ENCODE data around the gene TRIM63. TPM values are rescaled to one million over a fixed set of nuclear protein-coding genes. Genes with fewer than 3 reads are reported as not detected.
A peak's percentile ranks its signal among the peaks of the same experiment; 100 is the strongest.

The TRIM63 gene
- total RNA-seq, 1 experiment from 2014 or later: not detected

DNA sequence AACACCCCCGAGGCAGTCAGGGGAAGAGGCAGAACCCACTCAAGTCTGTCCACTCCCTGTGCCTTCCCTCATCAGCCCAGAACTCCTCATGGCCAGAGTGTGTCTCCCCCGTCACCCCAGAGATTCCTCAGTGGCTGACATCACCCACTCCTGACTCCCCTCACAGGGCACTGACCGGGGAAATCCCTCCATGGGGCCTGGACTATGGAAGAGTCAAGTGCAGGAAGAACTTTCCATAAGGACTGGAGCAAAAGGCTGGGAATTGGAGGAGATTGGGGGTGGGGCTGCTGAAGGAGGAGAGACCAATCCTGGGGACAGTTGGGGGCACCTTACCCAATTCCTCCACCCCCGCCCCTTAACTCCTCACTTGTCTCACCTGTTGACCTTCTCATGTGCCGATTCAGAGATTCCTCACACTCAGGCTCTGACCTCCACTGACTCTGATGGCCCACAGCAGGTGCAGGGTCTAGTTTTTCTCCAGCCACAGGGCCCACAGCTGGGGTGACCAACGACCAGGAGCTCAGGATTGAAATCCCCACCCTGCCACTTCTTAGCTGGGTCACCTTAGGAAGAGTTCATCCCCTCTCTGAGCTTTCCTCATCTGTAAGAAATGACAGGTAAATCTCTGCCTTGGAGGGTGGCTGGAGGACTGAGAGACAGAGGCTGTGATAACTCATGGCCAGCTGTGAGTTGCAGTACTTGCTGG, 46.3 kb downstream of the TRIM63 start:
- TF ChIP-seq, protein P1, sequence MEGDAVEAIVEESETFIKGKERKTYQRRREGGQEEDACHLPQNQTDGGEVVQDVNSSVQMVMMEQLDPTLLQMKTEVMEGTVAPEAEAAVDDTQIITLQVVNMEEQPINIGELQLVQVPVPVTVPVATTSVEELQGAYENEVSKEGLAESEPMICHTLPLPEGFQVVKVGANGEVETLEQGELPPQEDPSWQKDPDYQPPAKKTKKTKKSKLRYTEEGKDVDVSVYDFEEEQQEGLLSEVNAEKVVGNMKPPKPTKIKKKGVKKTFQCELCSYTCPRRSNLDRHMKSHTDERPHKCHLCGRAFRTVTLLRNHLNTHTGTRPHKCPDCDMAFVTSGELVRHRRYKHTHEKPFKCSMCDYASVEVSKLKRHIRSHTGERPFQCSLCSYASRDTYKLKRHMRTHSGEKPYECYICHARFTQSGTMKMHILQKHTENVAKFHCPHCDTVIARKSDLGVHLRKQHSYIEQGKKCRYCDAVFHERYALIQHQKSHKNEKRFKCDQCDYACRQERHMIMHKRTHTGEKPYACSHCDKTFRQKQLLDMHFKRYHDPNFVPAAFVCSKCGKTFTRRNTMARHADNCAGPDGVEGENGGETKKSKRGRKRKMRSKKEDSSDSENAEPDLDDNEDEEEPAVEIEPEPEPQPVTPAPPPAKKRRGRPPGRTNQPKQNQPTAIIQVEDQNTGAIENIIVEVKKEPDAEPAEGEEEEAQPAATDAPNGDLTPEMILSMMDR (IDR thresholded peaks at IDR 0.05; ENCODE audit: insufficient read depth in 1 of 2, low read depth in 1 of 2, low read length in 1 of 2, severe bottlenecking in 1 of 2, unreplicated experiment in 1 of 2): no peak
- DNase-seq: no peak
- no peak overlapping the region for H3K4me3 ChIP-seq (ENCODE audit: low read depth, low read length)
- H3K36me3 Mint-ChIP-seq (ENCODE audit: insufficient read depth, unreplicated experiment): no peaks in the 10 kb centered on the region
- no peaks in the 10 kb centered on the region for H3K27me3 ChIP-seq (replicated peaks; ENCODE audit: control insufficient read depth, insufficient read depth, low read length)
- H3K4me1 Mint-ChIP-seq (ENCODE audit: low read depth, unreplicated experiment): peaks cover 7% of the 10 kb centered on the region
- H3K27ac Mint-ChIP-seq (ENCODE audit: unreplicated experiment): no peak overlapping the region
- no peaks in the 10 kb centered on the region for H3K36me3 ChIP-seq (ENCODE audit: control insufficient read depth, insufficient read depth, low read length)
- no peaks in the 10 kb centered on the region for H3K9me3 ChIP-seq
- H3K4me1 ChIP-seq: no peaks in the 10 kb centered on the region
- no peaks in the 10 kb centered on the region for H3K9me3 Mint-ChIP-seq (ENCODE audit: unreplicated experiment)
- intact Hi-C loops (cut with micrococcal nuclease; ENCODE audit: unreplicated experiment): no loop called here
- CTCF ChIA-PET: no interaction called here
- BruUV-seq (replicated peaks): no TSS peak
- no peaks in the 10 kb centered on the region for H3K27me3 Mint-ChIP-seq (ENCODE audit: insufficient read depth, unreplicated experiment)
- POLR2A ChIA-PET: no interaction called here
- H3K4me3 Mint-ChIP-seq (ENCODE audit: unreplicated experiment): peak overlapping the region; percentile 25

DNA sequence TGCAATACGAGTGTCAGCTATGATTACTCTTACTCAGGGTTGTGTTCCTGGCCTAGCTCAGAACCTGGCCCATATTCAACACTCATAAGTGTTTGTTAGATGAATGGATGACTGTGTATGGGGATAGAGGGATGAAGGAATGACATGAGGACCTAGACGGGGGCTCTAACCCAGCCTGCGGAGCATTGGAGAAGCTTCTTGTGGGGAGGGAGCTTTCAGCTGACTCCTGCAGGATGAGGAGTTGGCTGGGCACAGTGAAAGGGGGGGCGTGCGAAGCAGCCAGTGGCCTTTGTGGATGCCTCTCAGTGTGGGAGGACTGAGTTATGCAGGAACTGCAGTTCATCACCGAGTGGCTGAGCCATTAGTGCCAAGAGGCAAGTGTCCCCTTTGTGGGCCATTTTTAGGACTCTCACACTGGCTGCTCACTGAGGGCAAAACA, 47.1 kb downstream of the TRIM63 start:
- ChIA-PET POLR2A (no interaction called here), CTCF (interaction anchor here (1.1 kb wide), 1 partner anchor 125 kb away, joined by 4 read pairs; no protein-coding TSS in a partner anchor)
- Histone ChIP-seq H3K4me3 (ENCODE audit: low read depth, low read length) (no peak overlapping the region), H3K36me3 (ENCODE audit: control insufficient read depth, insufficient read depth, low read length) (no peaks in the 10 kb centered on the region), H3K9me3 (no peaks in the 10 kb centered on the region), H3K27me3 (replicated peaks; ENCODE audit: control insufficient read depth, insufficient read depth, low read length) (no peaks in the 10 kb centered on the region), H3K4me1 (no peaks in the 10 kb centered on the region)
- peaks cover 7% of the 10 kb centered on the region for H3K4me1 Mint-ChIP-seq (ENCODE audit: low read depth, unreplicated experiment)
- TF ChIP-seq, protein P1 (IDR thresholded peaks at IDR 0.05; ENCODE audit: insufficient read depth in 1 of 2, low read depth in 1 of 2, low read length in 1 of 2, severe bottlenecking in 1 of 2, unreplicated experiment in 1 of 2): no peak
- no peak overlapping the region for H3K27ac Mint-ChIP-seq (ENCODE audit: unreplicated experiment)
- intact Hi-C loops (cut with micrococcal nuclease; ENCODE audit: unreplicated experiment): no loop called here
- no peaks in the 10 kb centered on the region for H3K9me3 Mint-ChIP-seq (ENCODE audit: unreplicated experiment)
- BruUV-seq (replicated peaks): no TSS peak
- H3K27me3 Mint-ChIP-seq (ENCODE audit: insufficient read depth, unreplicated experiment): no peaks in the 10 kb centered on the region
- DNase-seq: no peak
- H3K36me3 Mint-ChIP-seq (ENCODE audit: insufficient read depth, unreplicated experiment): no peaks in the 10 kb centered on the region
- no peak overlapping the region for H3K4me3 Mint-ChIP-seq (ENCODE audit: unreplicated experiment)

DNA sequence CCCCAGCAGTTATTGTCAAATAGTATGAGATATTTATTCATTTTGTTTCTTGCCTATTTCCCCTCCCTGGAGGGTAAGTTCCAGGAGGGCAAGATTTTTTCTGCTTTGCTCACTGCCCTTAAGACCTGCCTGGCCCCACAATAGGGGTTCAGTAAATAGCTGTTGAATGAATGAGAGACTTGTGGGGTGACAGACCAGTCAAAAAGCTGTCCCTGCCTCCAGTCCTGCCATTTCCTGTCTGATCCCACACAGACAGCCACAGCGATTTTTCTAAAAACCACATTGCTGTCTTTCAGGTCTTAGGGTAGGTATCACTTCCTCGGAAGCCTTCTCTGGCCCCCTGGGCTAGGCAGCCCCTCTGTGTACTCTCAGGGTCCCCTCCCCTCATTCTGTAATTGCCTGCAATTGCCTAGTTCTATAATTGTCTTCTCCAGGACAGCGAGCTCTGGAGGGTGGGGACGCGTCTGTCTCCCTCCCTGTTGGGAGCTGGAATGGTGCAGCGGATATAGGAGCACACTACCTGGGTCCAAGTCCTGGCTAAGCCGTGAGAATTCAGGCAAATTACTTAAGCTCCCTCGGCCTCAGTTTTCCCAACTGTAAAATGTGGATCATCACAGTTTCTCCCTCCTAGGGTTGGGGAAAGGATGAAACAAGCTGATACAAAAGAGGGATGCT, 47.7 kb downstream of the TRIM63 start:
- ChIA-PET POLR2A (no interaction called here), CTCF (interaction anchor here (1.1 to 1.8 kb wide), 2 partner anchors 10 to 124 kb away, joined by 4 read pairs; no protein-coding TSS in a partner anchor)
- Histone ChIP-seq H3K4me3 (ENCODE audit: low read depth, low read length) (no peak overlapping the region), H3K9me3 (no peaks in the 10 kb centered on the region), H3K27me3 (replicated peaks; ENCODE audit: control insufficient read depth, insufficient read depth, low read length) (no peaks in the 10 kb centered on the region), H3K4me1 (no peaks in the 10 kb centered on the region), H3K36me3 (ENCODE audit: control insufficient read depth, insufficient read depth, low read length) (no peaks in the 10 kb centered on the region)
- intact Hi-C loops (cut with micrococcal nuclease; ENCODE audit: unreplicated experiment): no loop called here
- BruUV-seq (replicated peaks): no TSS peak
- no peak overlapping the region for H3K4me3 Mint-ChIP-seq (ENCODE audit: unreplicated experiment)
- no peaks in the 10 kb centered on the region for H3K27me3 Mint-ChIP-seq (ENCODE audit: insufficient read depth, unreplicated experiment)
- H3K4me1 Mint-ChIP-seq (ENCODE audit: low read depth, unreplicated experiment): peaks cover 7% of the 10 kb centered on the region
- DNase-seq: no peak
- H3K27ac Mint-ChIP-seq (ENCODE audit: unreplicated experiment): no peak overlapping the region
- TF ChIP-seq, protein P1 (IDR thresholded peaks at IDR 0.05; ENCODE audit: insufficient read depth in 1 of 2, low read depth in 1 of 2, low read length in 1 of 2, severe bottlenecking in 1 of 2, unreplicated experiment in 1 of 2): no peak
- H3K36me3 Mint-ChIP-seq (ENCODE audit: insufficient read depth, unreplicated experiment): no peaks in the 10 kb centered on the region
- H3K9me3 Mint-ChIP-seq (ENCODE audit: unreplicated experiment): no peaks in the 10 kb centered on the region
